ENCODE measurements around the gene PAPPA.

PAPPA gene

GRCh38 chr9:116153765-116154333, at the start of gene PAPPA:
TSS of gene PAPPA (plus strand) at chr9:116153791. CDS start at chr9:116154173, 382 bp downstream.
- in situ Hi-C loops (cut with MboI; ENCODE audit: low sequenced_read_pairs) = no loop called here

- in situ Hi-C loops (cut with MboI; ENCODE audit: low sequenced_read_pairs) = no loop called here
These were observed 49.4 kb upstream of the PAPPA start for GRCh38 chr9:116103976-116104820.

GRCh38 chr9:116112236-116112635, 41.4 kb upstream of the PAPPA start:
- in situ Hi-C loops (cut with MboI; ENCODE audit: low sequenced_read_pairs) = no loop called here

- in situ Hi-C loops (cut with MboI; ENCODE audit: low sequenced_read_pairs) = no loop called here
These were observed 37.7 kb upstream of the PAPPA start for GRCh38 chr9:116115761-116116353.

GRCh38 chr9:116116393-116116792, 37.2 kb upstream of the PAPPA start:
- in situ Hi-C loops (cut with MboI; ENCODE audit: low sequenced_read_pairs) = no loop called here

- in situ Hi-C loops (cut with MboI; ENCODE audit: low sequenced_read_pairs) = no loop called here
These were observed 30.4 kb upstream of the PAPPA start for GRCh38 chr9:116123171-116123570.

GRCh38 chr9:116124472-116125040, 29.0 kb upstream of the PAPPA start:
- in situ Hi-C loops (cut with MboI; ENCODE audit: low sequenced_read_pairs) = no loop called here

- in situ Hi-C loops (cut with MboI; ENCODE audit: low sequenced_read_pairs) = no loop called here
These were observed 20.4 kb upstream of the PAPPA start for GRCh38 chr9:116133163-116133562.

- in situ Hi-C loops (cut with MboI; ENCODE audit: low sequenced_read_pairs) = no loop called here
These were observed 18.6 kb upstream of the PAPPA start for GRCh38 chr9:116134975-116135374.

- in situ Hi-C loops (cut with MboI; ENCODE audit: low sequenced_read_pairs) = no loop called here
These were observed 16.6 kb upstream of the PAPPA start for GRCh38 chr9:116137010-116137409.

GRCh38 chr9:116137581-116137980, 16.0 kb upstream of the PAPPA start:
- in situ Hi-C loops (cut with MboI; ENCODE audit: low sequenced_read_pairs) = no loop called here

GRCh38 chr9:116141864-116142561, 11.6 kb upstream of the PAPPA start:
- in situ Hi-C loops (cut with MboI; ENCODE audit: low sequenced_read_pairs) = no loop called here

- in situ Hi-C loops (cut with MboI; ENCODE audit: low sequenced_read_pairs) = no loop called here
These were observed 10.7 kb upstream of the PAPPA start for GRCh38 chr9:116142706-116143492.

GRCh38 chr9:116144038-116144437, 9.6 kb upstream of the PAPPA start:
- in situ Hi-C loops (cut with MboI; ENCODE audit: low sequenced_read_pairs) = no loop called here

- in situ Hi-C loops (cut with MboI; ENCODE audit: low sequenced_read_pairs) = no loop called here
These were observed 9.0 kb upstream of the PAPPA start for GRCh38 chr9:116144555-116144954.

- in situ Hi-C loops (cut with MboI; ENCODE audit: low sequenced_read_pairs) = no loop called here
These were observed 8.6 kb upstream of the PAPPA start for GRCh38 chr9:116145036-116145435.

GRCh38 chr9:116147821-116148220, 5.8 kb upstream of the PAPPA start:
- in situ Hi-C loops (cut with MboI; ENCODE audit: low sequenced_read_pairs) = no loop called here

GRCh38 chr9:116149844-116150243, 3.7 kb upstream of the PAPPA start:
- in situ Hi-C loops (cut with MboI; ENCODE audit: low sequenced_read_pairs) = no loop called here

GRCh38 chr9:116151199-116151598, 2.4 kb upstream of the PAPPA start:
- in situ Hi-C loops (cut with MboI; ENCODE audit: low sequenced_read_pairs) = no loop called here

- in situ Hi-C loops (cut with MboI; ENCODE audit: low sequenced_read_pairs) = no loop called here
These were observed 1.6 kb upstream of the PAPPA start for GRCh38 chr9:116151966-116152381.

Measured in HL-60/S4 treated with phorbol 12-myristate 13-acetate at 8.2 ng/mL for 4 days and 3 days (cell line).